Body of pancreas (tissue), 4 donors: Measurements from ENCODE around the gene HSP90AB1. TPM values are rescaled to one million over a fixed set of nuclear protein-coding genes. Genes with fewer than 3 reads are reported as not detected.

Experiments
- ATAC-seq: fragments of 150-250 bp; one replicate; pipeline ENCODE4 v1.9.1; 2016
- DNase-seq, 4 donors: peaks; one replicate each; pipeline ENCODE4 v3.0.0-alpha.2; 2019
- H3K27ac ChIP-seq, 4 donors: fragments of 200-600 bp; sonication (generic); 1 replicate in 3 of 4; 2 replicates in 1 of 4; pipeline versions ENCODE4 v1.5.1 to v1.6.1; 2016 to 2019; ENCODE audit warnings: mild to moderate bottlenecking in 1 of 4, mixed read lengths in 1 of 4, moderate library complexity in 1 of 4
- H3K27me3 ChIP-seq, 2 donors: fragments of 200-600 bp; sonication (generic); one replicate each; pipeline ENCODE4 v1.6.0; 2016; ENCODE audit warnings: mild to moderate bottlenecking in 1 of 2
- H3K36me3 ChIP-seq, 2 donors: fragments of 200-600 bp; sonication (generic); replicated peaks in 1 of 2; 2 replicates each; pipeline ENCODE4 v1.5.1; 2016; ENCODE audit warnings: low read depth in 2 of 2; ENCODE audit not compliant: insufficient read depth in 1 of 2
- H3K4me1 ChIP-seq: fragments of 200-600 bp; sonication (generic); one replicate; pipeline ENCODE4 v1.6.0; 2016
- H3K4me3 ChIP-seq, 2 donors: fragments of 200-600 bp; sonication (generic); 1 replicate in 1 of 2; 2 replicates in 1 of 2; pipeline ENCODE4 v1.5.1; 2016 to 2019
- H3K9me3 ChIP-seq, 3 donors: fragments of 200-600 bp; sonication (generic); 1 replicate in 2 of 3; 2 replicates in 1 of 3; pipeline ENCODE4 v1.5.1; 2016
- POLR2A ChIP-seq, 3 donors: fragments of 450-650 bp; IDR thresholded peaks; one replicate each; pipeline ENCODE4 v1.6.1; 2016; ENCODE audit warnings: antibody characterized with exemption in 3 of 3, mild to moderate bottlenecking in 2 of 3
- WGBS, 2 donors: methylation state at CpG; one replicate each; pipeline ENCODE4 v1.1.5; 2017; 5-methylcytosine and 5-hydroxymethylcytosine counted together
- intact Hi-C: fragments of 100-400 bp; cut with DNase I; formaldehyde crosslinking; loops from one replicate; pipeline ENCODE4 v1.15.1; 2023
- microRNA counts, 2 donors: library from miRNA; unstranded; fragments of <30 nt; microRNA quantifications; one replicate each; lab custom pipeline; 2017
- small RNA-seq: library from RNA; depleted of rRNA; stranded (forward); fragments of <200 nt; gene quantifications from one replicate; pipeline ENCODE3, GENCODE V24; 2016
- total RNA-seq, 2 donors: library from RNA; depleted of rRNA; stranded (reverse); fragments of >200 nt; gene quantifications; one replicate each; pipeline ENCODE4 v1.1.0, GENCODE V29; 2016
- TF ChIP-seq, protein P1 (sequence below), 7 experiments: fragments of 450-650 bp in 4 of 7; fragments of 200-600 bp in 3 of 7; sonication (generic) in 3 of 7; IDR thresholded peaks; one replicate each; pipeline ENCODE4 v1.5.1; 2016 to 2019; ENCODE audit warnings: antibody characterized with exemption in 7 of 7

Gene HSP90AB1
- total RNA-seq, 2 donors from 2014 or later, result 269 to 441 TPM

DNA sequence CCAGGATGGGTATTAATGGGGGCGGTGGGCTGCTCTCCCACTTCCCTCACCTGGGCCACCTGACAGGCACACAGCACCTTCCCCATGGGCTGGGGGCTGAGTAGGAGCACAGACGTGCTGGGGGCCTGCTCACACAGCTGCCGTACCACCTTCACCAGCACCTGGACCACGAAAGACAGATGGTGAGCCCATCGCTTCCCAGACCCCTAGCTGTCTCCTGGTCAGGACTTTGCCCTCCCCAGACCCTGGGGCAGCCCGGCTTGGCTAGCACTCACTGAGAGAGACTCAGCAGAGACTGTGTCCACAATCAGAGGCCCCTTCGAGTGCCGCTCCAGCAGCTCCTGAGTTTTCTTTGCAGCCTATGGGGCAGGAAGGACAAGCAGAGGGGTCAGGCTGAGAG lies 54.2 kb downstream of the HSP90AB1 start:
- H3K36me3 ChIP-seq, result peaks cover 12 to 16% of the 10 kb centered on the region in 2 donors
- intact Hi-C loops, result no loop called here

DNA sequence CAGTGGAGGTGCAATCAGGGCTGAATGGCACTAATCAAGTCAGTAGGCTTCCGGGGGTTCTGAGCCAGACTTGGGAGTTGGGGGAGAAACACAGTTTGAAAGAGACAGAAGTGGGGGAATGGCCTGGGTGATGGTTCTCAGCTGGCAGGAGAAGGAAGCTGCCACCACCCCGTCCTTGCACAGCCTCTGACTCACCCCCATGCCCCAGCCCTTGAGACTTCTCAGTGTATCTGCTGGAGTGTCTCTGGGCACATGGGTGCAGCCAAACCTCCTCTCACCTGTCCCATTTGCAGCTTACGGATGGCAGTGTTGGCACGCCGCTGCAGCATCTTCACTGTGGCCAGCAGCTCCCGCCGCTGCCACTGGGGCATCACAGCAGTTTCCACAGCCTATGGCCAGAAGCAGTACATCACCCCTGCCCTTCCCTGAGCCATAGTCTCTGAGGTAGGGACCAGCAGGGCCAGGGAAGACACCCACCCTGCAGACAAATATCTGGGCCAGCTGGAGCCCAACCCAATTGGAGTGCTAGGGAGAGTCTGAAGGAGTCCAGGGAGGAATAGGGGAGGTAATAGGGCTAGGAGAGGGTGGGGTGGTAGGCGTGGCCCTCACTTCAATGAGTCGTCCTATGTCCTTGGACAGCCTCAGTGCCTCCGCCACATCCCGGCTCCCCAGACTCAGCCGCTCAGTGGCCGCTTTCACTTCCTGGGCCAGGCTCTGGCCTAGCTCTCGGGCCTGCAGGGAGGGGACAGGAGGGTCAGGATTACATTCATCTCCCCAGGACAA lies 55.1 kb downstream of the HSP90AB1 start:
- DNase-seq, result no peak
- peaks cover 12 to 16% of the 10 kb centered on the region in 2 donors for H3K36me3 ChIP-seq
- ATAC-seq, result no peak
- peaks cover 0 to 5% of the 10 kb centered on the region in 2 donors for H3K27me3 ChIP-seq
- WGBS, 2 donors, result 90 to 93% methylated on average over 12 to 14 of the region's 14 CpGs
- no peak for TF ChIP-seq POLR2A (IDR thresholded peaks at IDR 0.05)
- TF ChIP-seq, protein P1, sequence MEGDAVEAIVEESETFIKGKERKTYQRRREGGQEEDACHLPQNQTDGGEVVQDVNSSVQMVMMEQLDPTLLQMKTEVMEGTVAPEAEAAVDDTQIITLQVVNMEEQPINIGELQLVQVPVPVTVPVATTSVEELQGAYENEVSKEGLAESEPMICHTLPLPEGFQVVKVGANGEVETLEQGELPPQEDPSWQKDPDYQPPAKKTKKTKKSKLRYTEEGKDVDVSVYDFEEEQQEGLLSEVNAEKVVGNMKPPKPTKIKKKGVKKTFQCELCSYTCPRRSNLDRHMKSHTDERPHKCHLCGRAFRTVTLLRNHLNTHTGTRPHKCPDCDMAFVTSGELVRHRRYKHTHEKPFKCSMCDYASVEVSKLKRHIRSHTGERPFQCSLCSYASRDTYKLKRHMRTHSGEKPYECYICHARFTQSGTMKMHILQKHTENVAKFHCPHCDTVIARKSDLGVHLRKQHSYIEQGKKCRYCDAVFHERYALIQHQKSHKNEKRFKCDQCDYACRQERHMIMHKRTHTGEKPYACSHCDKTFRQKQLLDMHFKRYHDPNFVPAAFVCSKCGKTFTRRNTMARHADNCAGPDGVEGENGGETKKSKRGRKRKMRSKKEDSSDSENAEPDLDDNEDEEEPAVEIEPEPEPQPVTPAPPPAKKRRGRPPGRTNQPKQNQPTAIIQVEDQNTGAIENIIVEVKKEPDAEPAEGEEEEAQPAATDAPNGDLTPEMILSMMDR (IDR thresholded peaks at IDR 0.05), result no peak
- no peak overlapping the region for H3K27ac ChIP-seq
- intact Hi-C loops, result no loop called here
- peaks cover 15% of the 10 kb centered on the region for H3K4me1 ChIP-seq
- no peaks in the 10 kb centered on the region for H3K9me3 ChIP-seq
- H3K4me3 ChIP-seq, result no peak overlapping the region

More for the DNA sequence above, 54.2 kb downstream of the HSP90AB1 start:
- ATAC-seq (no peak), DNase-seq (no peak)
- peaks cover 0 to 13% of the 10 kb centered on the region in 2 donors for H3K27me3 ChIP-seq
- H3K4me1 ChIP-seq, result peaks cover 17% of the 10 kb centered on the region
- WGBS, 2 donors, result 92 to 100% methylated on average over 1 to 8 of the region's 8 CpGs
- TF ChIP-seq, protein P1 (IDR thresholded peaks at IDR 0.05), result no peak
- TF ChIP-seq POLR2A (IDR thresholded peaks at IDR 0.05), result no peak
- H3K9me3 ChIP-seq, result no peaks in the 10 kb centered on the region
- H3K27ac ChIP-seq, result no peak overlapping the region
- no peak overlapping the region for H3K4me3 ChIP-seq

DNA sequence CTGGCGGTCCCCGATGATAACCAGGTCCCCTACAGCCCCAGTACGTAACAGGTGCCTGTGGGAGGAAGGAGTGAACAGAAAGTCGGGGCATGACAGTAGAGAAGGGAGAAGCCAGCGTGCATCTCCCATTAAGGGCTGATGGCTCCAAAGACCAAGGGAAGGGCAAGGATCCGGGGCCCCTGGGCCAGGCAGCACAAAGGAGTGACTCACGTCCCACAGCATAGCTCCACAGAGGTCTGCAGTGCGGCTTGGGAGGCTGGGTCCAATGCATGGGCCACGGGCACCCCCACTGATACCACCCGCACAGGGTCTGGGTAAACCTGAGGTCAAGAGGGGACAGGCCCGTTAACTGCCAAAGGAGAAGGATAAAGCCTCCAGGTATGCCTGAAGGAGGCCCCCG lies 56.0 kb downstream of the HSP90AB1 start:
- no peak overlapping the region for H3K27ac ChIP-seq
- H3K4me3 ChIP-seq, result no peak overlapping the region
- DNase-seq (no peak), ATAC-seq (no peak)
- H3K36me3 ChIP-seq, result peaks cover 16% of the 10 kb centered on the region in 2 donors
- no peaks in the 10 kb centered on the region for H3K27me3 ChIP-seq
- peaks cover 6% of the 10 kb centered on the region for H3K4me1 ChIP-seq
- no peaks in the 10 kb centered on the region for H3K9me3 ChIP-seq
- intact Hi-C loops, result no loop called here
- TF ChIP-seq POLR2A (IDR thresholded peaks at IDR 0.05), result no peak
- TF ChIP-seq, protein P1 (IDR thresholded peaks at IDR 0.05), result no peak
- WGBS, 2 donors, result 88 to 97% methylated on average over 10 to 12 of the region's 12 CpGs

MicroRNA genes within 50 kb of the gene (microRNA counts, 767-probe panel; counts per million panel counts)
- 0 to 736 counts per million in 2 donors for microRNA hsa-miR-4647 (lab: Ali Mortazavi, UCI)

Small RNA genes lying within 50 kb of the gene (small RNA-seq; reads per million reads assigned to genes)
- gene RN7SL811P, result not detected

Other genes starting within 250 kb of the HSP90AB1 start
- 10 to 100 TPM; 14.8 to 20.8 TPM for gene MRPL14, start 119.6 kb upstream of the HSP90AB1 start, total RNA-seq
- gene TMEM63B, start 119.5 kb upstream of the HSP90AB1 start, total RNA-seq, result 10 to 100 TPM in 1 of 2 donors, 1 to 10 TPM in 1; 7.6 to 11.9 TPM
- under 1 TPM in 1 of 2 donors, not detected in 1; 0.66 TPM for gene CAPN11, start 88.3 kb upstream of the HSP90AB1 start, total RNA-seq
- 1 to 10 TPM in 1 of 2 donors, not detected in 1; 4.2 TPM for gene MYMX, start 30.2 kb upstream of the HSP90AB1 start, total RNA-seq
- 10 to 100 TPM; 44.8 to 90.3 TPM for gene SLC29A1, start 23.5 kb upstream of the HSP90AB1 start, total RNA-seq
- 10 to 100 TPM; 31.1 to 33.9 TPM for gene SLC35B2, start 10.4 kb downstream of the HSP90AB1 start, total RNA-seq
- 10 to 100 TPM; 18.9 to 68.6 TPM for gene NFKBIE, start 18.4 kb downstream of the HSP90AB1 start, total RNA-seq
- gene TMEM151B, start 23.3 kb downstream of the HSP90AB1 start, total RNA-seq, result under 1 TPM; under 0.01 to 0.66 TPM
- 10 to 100 TPM in 1 of 2 donors, 1 to 10 TPM in 1; 9.6 to 17.8 TPM for gene AARS2, start 66.2 kb downstream of the HSP90AB1 start, total RNA-seq
- not detected for gene SPATS1, start 95.5 kb downstream of the HSP90AB1 start, total RNA-seq
- gene CDC5L, start 140.6 kb downstream of the HSP90AB1 start, total RNA-seq, result 10 to 100 TPM; 10.2 to 11.2 TPM